Subcutaneous adipose tissue (tissue), 4 donors: ENCODE results near the gene TBC1D16. TPM values are rescaled to one million over a fixed set of nuclear protein-coding genes. Genes with fewer than 3 reads are reported as not detected.

Experiments
- CTCF ChIP-seq: fragments of 450-650 bp; IDR thresholded peaks from one replicate; pipeline ENCODE4 v1.5.1; 2016; ENCODE audit warnings: low read depth, mild to moderate bottlenecking, control low read depth, antibody characterized with exemption, moderate library complexity
- total RNA-seq, 4 donors: library from RNA; depleted of rRNA; stranded (reverse); fragments of >200 nt; gene quantifications; one replicate each; pipeline ENCODE4 v1.1.0, GENCODE V29; 2016

The TBC1D16 gene
- total RNA-seq, 4 donors from 2014 or later: 43.5 to 115 (median 60.5) TPM

DNA sequence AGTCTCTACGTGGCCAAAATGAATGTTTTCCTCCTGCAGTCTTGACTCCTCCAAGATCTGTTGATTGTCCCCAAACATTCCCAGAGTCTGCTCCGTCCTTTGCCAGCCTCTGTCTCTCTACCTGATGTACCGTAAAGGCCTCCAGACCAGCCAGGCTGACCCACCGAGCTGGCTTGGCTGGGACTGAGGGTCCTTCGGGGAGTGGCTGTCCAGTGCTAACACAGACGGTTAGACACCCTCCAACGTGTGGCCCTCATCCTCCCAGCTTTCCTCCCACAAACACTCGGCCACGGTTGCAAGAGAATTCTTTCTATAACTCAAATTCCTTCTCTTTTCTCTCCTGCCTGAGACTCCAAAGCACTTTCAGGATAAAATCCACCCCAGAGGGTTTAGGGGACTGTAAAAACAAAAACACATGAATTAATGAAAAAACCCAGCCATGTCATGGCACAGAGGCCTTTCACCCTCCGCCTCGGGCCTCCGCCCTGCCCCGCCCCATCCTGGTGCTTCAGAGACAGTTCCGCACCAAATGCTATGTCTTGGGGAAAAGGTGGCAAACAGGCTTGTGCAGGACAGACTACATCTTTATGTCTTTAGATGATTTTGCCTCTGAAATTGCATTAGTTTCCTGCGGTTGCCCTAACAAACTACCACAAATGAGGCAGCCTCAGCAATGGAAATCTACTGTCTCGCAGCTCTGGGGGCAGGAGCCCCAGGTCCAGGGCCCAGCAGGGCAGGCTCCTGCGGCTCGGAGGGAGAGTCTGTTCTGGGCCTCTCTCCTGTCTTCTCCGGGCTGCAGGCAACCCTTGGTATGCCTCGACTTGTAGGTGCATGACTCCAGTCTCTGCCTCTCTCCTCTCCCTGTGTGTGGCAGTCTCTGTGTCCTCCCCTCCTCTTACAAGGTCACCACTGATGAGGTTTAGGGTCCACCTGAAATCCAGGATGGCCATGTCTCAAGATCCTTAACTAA is 124.0 kb downstream of the TBC1D16 start:
- TF ChIP-seq CTCF: no peak

- no peak for TF ChIP-seq CTCF
These were observed 124.7 kb downstream of the TBC1D16 start for GRCh38 chr17:79910985-79911361.

- TF ChIP-seq CTCF: no peak
These were observed 126.6 kb downstream of the TBC1D16 start for GRCh38 chr17:79909121-79909520.

GRCh38 chr17:79907850-79908249 is 127.8 kb downstream of the TBC1D16 start:
- no peak for TF ChIP-seq CTCF

GRCh38 chr17:79907217-79907715 is 128.4 kb downstream of the TBC1D16 start:
- no peak for TF ChIP-seq CTCF

GRCh38 chr17:79905832-79906231 is 129.8 kb downstream of the TBC1D16 start:
- no peak for TF ChIP-seq CTCF

DNA sequence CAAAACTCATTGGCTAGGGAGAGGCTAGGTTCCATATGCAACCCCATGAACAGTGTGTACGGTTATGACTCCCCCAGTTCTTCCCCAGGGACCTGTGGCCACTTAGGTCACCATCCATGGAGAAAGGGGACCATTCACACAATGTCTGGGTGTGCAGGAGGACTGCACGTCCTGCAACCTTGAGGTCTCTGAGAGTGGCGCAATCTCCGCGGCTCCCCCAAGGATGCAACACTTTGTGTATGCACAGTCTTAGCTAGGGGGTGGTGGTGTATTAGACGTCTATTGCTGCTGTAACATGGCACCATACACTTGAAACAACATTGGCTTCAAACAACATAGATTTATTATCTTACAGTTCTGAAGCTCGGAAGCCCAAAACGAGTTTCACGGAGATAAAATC is 130.8 kb downstream of the TBC1D16 start:
- no peak for TF ChIP-seq CTCF
